HCT116 (cell line): ENCODE measurements around the gene DGKG. TPM values are rescaled to one million over a fixed set of nuclear protein-coding genes. Genes with fewer than 3 reads are reported as not detected.

ENCODE experiments used
- ATAC-seq: fragments of 200-7000 bp; cut with Tn5 transposase; 2 replicates; pipeline ENCODE4 v1.9.1; 2020; ENCODE audit warnings: mild to moderate bottlenecking, moderate library complexity
- BruUV-seq: library from RNA; stranded (reverse); fragments of 400-500 nt; replicated peaks from 2 replicates; lab custom pipeline; 2021; lab: Mats Ljungman, UMichigan
- CTCF ChIA-PET: fragments of 300-600 bp; sonication (Branson Sonifier 250); formaldehyde crosslinking; loops from one replicate; lab custom pipeline; 2021; ENCODE audit warnings: antibody characterized with exemption; lab: Charles Lee
- POLR2A ChIA-PET: fragments of 300-600, 350-600 bp; sonication (Branson Sonifier 250); formaldehyde crosslinking; loops from one replicate; lab custom pipeline; 2021; ENCODE audit warnings: antibody characterized with exemption; lab: Charles Lee
- RAD21 ChIA-PET, 2 experiments: fragments of 300-600 bp; sonication (Branson Sonifier 250); formaldehyde crosslinking; loops; one replicate each; lab custom pipeline; 2023; ENCODE audit warnings: low total read pairs in 2 of 2; ENCODE audit not compliant: uncharacterized antibody in 2 of 2, unreplicated experiment in 2 of 2, low non-redundant PET in 1 of 2; lab: Charles Lee
- DNase-seq: peaks from one replicate; pipeline ENCODE4 v3.0.0-alpha.2; 2010; ENCODE audit warnings: low read depth, low spot score
- H2AFZ ChIP-seq: fragments of 200-600 bp; shearing (Covaris generic), sonication (generic); 2 replicates; pipeline ENCODE4 v1.6.1; 2017; ENCODE audit warnings: low read depth, mixed run types, mixed read lengths, antibody characterized with exemption, low read length; ENCODE audit not compliant: poor library complexity, severe bottlenecking
- H3K27ac ChIP-seq: 2 replicates; pipeline ENCODE4 v1.5.1; 2012; ENCODE audit warnings: low read depth, low read length
- H3K27me3 ChIP-seq: fragments of 200-600 bp; sonication (generic); 2 replicates; pipeline ENCODE4 v1.6.1; 2016; ENCODE audit warnings: mixed run types, low read length, mixed read lengths; ENCODE audit not compliant: insufficient read depth
- H3K36me3 ChIP-seq, 2 experiments: fragments of 200-500 bp in 1 of 2; fragments of 200-600 bp in 1 of 2; sonication (Bioruptor generic) in 1 of 2; sonication (generic) in 1 of 2; 2 replicates each; pipeline versions ENCODE4 v1.5.1 to v1.6.1; 2014 to 2016; ENCODE audit warnings: low read length in 2 of 2, inconsistent platforms in 1 of 2, mixed read lengths in 1 of 2, mixed run types in 1 of 2; ENCODE audit not compliant: insufficient read depth in 2 of 2, control insufficient read depth in 1 of 2
- H3K4me1 ChIP-seq, 2 experiments: fragments of 200-600 bp in 1 of 2; sonication (generic) in 1 of 2; 2 replicates each; pipeline versions ENCODE4 v1.5.1 to v1.6.1; 2012 to 2017; ENCODE audit warnings: low read length in 2 of 2, inconsistent platforms in 1 of 2, mild to moderate bottlenecking in 1 of 2, mixed read lengths in 1 of 2, mixed run types in 1 of 2, moderate library complexity in 1 of 2; ENCODE audit not compliant: insufficient read depth in 2 of 2, control insufficient read depth in 1 of 2
- H3K4me2 ChIP-seq: fragments of 200-600 bp; sonication (generic); 2 replicates; pipeline ENCODE4 v1.6.1; 2017; ENCODE audit warnings: mixed run types, low read length, mixed read lengths
- H3K4me3 ChIP-seq, 2 experiments: fragments of 200-600 bp in 1 of 2; sonication (generic) in 1 of 2; replicated peaks in 1 of 2; 2 replicates each; pipeline ENCODE4 v1.5.1; 2011 to 2016; ENCODE audit warnings: low read length in 2 of 2, control low read depth in 1 of 2, low read depth in 1 of 2, mild to moderate bottlenecking in 1 of 2, mixed read lengths in 1 of 2, mixed run types in 1 of 2
- H3K79me2 ChIP-seq: fragments of 200-600 bp; sonication (generic); 2 replicates; pipeline ENCODE4 v1.6.1; 2017; ENCODE audit warnings: mild to moderate bottlenecking, mixed run types, low read length, moderate library complexity, mixed read lengths; ENCODE audit not compliant: insufficient read depth
- H3K9ac ChIP-seq: fragments of 200-600 bp; sonication (generic); 2 replicates; pipeline ENCODE4 v1.6.1; 2016; ENCODE audit warnings: low read length, mixed read lengths
- H3K9me2 ChIP-seq: fragments of 200-600 bp; sonication (generic), shearing (Covaris generic); 2 replicates; pipeline ENCODE4 v1.6.1; 2017; ENCODE audit warnings: mixed run types, mild to moderate bottlenecking, moderate library complexity; ENCODE audit not compliant: insufficient read depth
- H3K9me3 ChIP-seq, 2 experiments: fragments of 200-500 bp in 1 of 2; fragments of 200-600 bp in 1 of 2; sonication (Bioruptor generic) in 1 of 2; sonication (generic) in 1 of 2; 2 replicates each; pipeline ENCODE4 v1.6.1; 2014 to 2017; ENCODE audit warnings: low read length in 2 of 2, mixed read lengths in 2 of 2, inconsistent platforms in 1 of 2, low read depth in 1 of 2, mild to moderate bottlenecking in 1 of 2, mixed run types in 1 of 2, moderate library complexity in 1 of 2; ENCODE audit not compliant: control insufficient read depth in 1 of 2, insufficient read depth in 1 of 2
- H4K20me1 ChIP-seq: fragments of 200-600 bp; sonication (generic), shearing (Covaris generic); 2 replicates; pipeline ENCODE4 v1.6.1; 2017; ENCODE audit warnings: mixed run types, mild to moderate bottlenecking, moderate library complexity; ENCODE audit not compliant: insufficient read depth
- EGR1 ChIP-seq: IDR thresholded peaks from 2 replicates; pipeline ENCODE4 v1.6.1; 2012; ENCODE audit warnings: low read depth
- EZH2 ChIP-seq: fragments of 200-600 bp; sonication (generic); IDR thresholded peaks from 2 replicates; pipeline ENCODE4 v1.6.1; 2017; ENCODE audit warnings: antibody characterized with exemption, mixed run types
- EZH2phosphoT487 ChIP-seq: fragments of 200-600 bp; IDR thresholded peaks from 2 replicates; pipeline ENCODE4 v1.6.1; 2018; ENCODE audit warnings: antibody characterized with exemption, borderline replicate concordance
- FOSL1 ChIP-seq: IDR thresholded peaks from 2 replicates; pipeline ENCODE4 v1.6.1; 2012; ENCODE audit warnings: low read depth
- JUND ChIP-seq: IDR thresholded peaks from 2 replicates; pipeline ENCODE4 v1.6.1; 2012
- POLR2AphosphoS5 ChIP-seq: IDR thresholded peaks from 2 replicates; pipeline ENCODE4 v1.6.1; 2011; ENCODE audit warnings: mild to moderate bottlenecking, low read depth, low read length, moderate library complexity
- REST ChIP-seq: IDR thresholded peaks from 2 replicates; pipeline ENCODE4 v1.6.1; 2012; ENCODE audit warnings: low read depth
- SIN3A ChIP-seq: IDR thresholded peaks from 2 replicates; pipeline ENCODE4 v1.6.1; 2012; ENCODE audit warnings: low read depth
- SRF ChIP-seq: IDR thresholded peaks from 2 replicates; pipeline ENCODE4 v1.6.1; 2012; ENCODE audit warnings: low read depth
- TCF7L2 ChIP-seq: IDR thresholded peaks from 2 replicates; pipeline ENCODE4 v1.7.0; 2011; ENCODE audit warnings: borderline replicate concordance, inconsistent platforms; ENCODE audit not compliant: insufficient read depth, insufficient read length; ENCODE audit errors: extremely low read depth
- YY1 ChIP-seq: IDR thresholded peaks from 2 replicates; pipeline ENCODE4 v1.6.1; 2011; ENCODE audit warnings: low read length, low read depth, moderate library complexity, mild to moderate bottlenecking; ENCODE audit not compliant: insufficient replicate concordance; ENCODE audit errors: extremely low read depth
- intact Hi-C: fragments of 100-400 bp; cut with micrococcal nuclease; formaldehyde crosslinking; loops from 2 replicates; pipeline ENCODE4 v1.10.0; 2022
- total RNA-seq: library from RNA; stranded (reverse); gene quantifications from one replicate; pipeline ENCODE4 v1.2.1, GENCODE V29; 2021; ENCODE audit not compliant: unreplicated experiment

The DGKG gene
- total RNA-seq, 1 experiment from 2014 or later, result 4.8 TPM

DNA sequence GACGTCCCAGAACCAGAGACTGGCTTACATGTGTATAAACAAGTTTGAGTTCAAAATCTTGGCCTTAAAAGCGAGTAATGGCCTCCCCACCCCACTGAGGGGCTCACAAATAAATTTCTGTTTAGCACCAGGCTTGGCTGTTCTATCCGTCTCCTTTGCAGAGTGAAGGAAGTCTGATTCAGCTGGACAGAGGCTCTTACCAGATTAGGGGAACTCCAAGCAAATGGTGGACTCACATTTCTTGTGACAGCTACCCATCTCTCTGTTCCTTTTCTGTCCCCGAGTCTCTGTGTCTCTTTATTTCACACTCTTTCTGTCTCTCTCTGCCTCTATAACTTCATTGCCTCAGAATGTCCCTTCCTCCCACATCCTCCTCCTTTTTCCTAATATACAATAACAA is 62.7 kb downstream of the DGKG start (continued):
- no peak for TF ChIP-seq REST

- no peaks in the 10 kb centered on the region for H3K79me2 ChIP-seq
- no peaks in the 10 kb centered on the region for H3K9me3 ChIP-seq
- H3K4me1 ChIP-seq, result no peaks in the 10 kb centered on the region
- no peak overlapping the region for H3K4me3 ChIP-seq
- no peak for ATAC-seq
- intact Hi-C loops, result no loop called here
- peaks cover 30% of the 10 kb centered on the region for H3K27me3 ChIP-seq
- no peak for DNase-seq
- ChIA-PET POLR2A (no interaction called here), CTCF (no interaction called here), RAD21 (no interaction called here)
- no peaks in the 10 kb centered on the region for H3K9me2 ChIP-seq
- H3K36me3 ChIP-seq, result no peaks in the 10 kb centered on the region
- no peak overlapping the region for H2AFZ ChIP-seq
- H3K9ac ChIP-seq, result no peak overlapping the region
- no peak overlapping the region for H3K4me2 ChIP-seq
- no peaks in the 10 kb centered on the region for H4K20me1 ChIP-seq
- BruUV-seq, result no TSS peak
- no peak for TF ChIP-seq EZH2phosphoT487
- no peak for TF ChIP-seq YY1
- no peak for TF ChIP-seq POLR2AphosphoS5
- no peak for TF ChIP-seq REST
- no peak for TF ChIP-seq TCF7L2
- TF ChIP-seq FOSL1, result no peak
- no peak for TF ChIP-seq EZH2
- TF ChIP-seq EGR1, result no peak
- no peak for TF ChIP-seq SRF
- TF ChIP-seq JUND, result no peak
- TF ChIP-seq SIN3A, result no peak
- H3K27ac ChIP-seq, result no peak overlapping the region
Measured at GRCh38 chr3:186298876-186299275, 63.2 kb downstream of the DGKG start.
